Neural progenitor cell (in vitro differentiated cells): ENCODE results near the gene DACH1.

Experiments used
- EZH2 ChIP-seq: fragments of 200-600 bp; sonication (generic); IDR thresholded peaks from 2 replicates; pipeline ENCODE4 v1.6.1; 2017; ENCODE audit warnings: antibody characterized with exemption, mild to moderate bottlenecking, moderate library complexity
- TF ChIP-seq, protein P1 (sequence below): fragments of 200-600 bp; sonication (generic); IDR thresholded peaks from 2 replicates; pipeline ENCODE4 v1.5.1; 2017; ENCODE audit warnings: antibody characterized with exemption, mild to moderate bottlenecking

DNA sequence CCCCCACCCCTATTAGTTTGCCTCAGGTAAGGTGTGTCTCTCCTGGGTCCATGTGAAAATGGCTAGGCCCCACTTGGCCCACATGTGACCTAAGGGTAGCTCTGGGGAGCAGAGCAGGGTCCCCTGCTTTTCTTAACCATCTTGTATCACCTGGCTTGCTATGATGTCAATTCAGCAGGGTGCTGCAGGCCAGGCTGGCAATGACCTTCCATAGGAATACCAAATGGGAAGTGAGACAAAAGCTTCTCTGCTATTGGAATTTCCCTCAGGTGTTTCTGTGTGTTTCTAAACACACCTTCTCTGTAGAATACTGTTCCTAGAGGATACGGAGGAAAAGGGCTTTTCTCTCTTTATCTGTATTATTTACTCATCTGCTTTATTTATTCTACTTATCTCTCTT lies 35.7 kb upstream of the DACH1 start:
- TF ChIP-seq, protein P1, sequence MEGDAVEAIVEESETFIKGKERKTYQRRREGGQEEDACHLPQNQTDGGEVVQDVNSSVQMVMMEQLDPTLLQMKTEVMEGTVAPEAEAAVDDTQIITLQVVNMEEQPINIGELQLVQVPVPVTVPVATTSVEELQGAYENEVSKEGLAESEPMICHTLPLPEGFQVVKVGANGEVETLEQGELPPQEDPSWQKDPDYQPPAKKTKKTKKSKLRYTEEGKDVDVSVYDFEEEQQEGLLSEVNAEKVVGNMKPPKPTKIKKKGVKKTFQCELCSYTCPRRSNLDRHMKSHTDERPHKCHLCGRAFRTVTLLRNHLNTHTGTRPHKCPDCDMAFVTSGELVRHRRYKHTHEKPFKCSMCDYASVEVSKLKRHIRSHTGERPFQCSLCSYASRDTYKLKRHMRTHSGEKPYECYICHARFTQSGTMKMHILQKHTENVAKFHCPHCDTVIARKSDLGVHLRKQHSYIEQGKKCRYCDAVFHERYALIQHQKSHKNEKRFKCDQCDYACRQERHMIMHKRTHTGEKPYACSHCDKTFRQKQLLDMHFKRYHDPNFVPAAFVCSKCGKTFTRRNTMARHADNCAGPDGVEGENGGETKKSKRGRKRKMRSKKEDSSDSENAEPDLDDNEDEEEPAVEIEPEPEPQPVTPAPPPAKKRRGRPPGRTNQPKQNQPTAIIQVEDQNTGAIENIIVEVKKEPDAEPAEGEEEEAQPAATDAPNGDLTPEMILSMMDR, result no peak
- no peak for TF ChIP-seq EZH2
